NOMO-1 (cell line): ENCODE results near the gene CLIC5.

Experiments
- DNase-seq, 2 experiments: peaks; one replicate each; lab custom pipeline; 2025; ENCODE audit not compliant: unreplicated experiment in 2 of 2; lab: John Stamatoyannopoulos, UW

The CLIC5 gene

DNA sequence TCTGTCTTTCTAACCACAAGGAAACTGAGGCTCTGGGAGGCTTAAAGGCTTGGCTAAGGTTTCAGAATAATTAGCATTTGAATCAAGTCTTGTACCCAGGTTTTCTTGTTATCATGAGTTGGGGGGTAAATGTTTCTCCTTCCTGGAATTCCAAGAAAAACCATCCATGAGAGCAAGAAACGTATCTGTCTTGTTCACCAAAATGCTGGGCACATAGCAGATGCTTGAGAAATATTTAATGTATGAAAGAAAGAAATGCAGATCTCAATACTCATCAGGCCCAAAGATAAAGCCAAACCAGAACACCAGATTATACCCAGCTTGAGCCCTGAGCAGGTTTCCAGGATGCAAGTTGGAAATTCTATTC, 164.6 kb downstream of the CLIC5 start:
- no peak for DNase-seq

DNA sequence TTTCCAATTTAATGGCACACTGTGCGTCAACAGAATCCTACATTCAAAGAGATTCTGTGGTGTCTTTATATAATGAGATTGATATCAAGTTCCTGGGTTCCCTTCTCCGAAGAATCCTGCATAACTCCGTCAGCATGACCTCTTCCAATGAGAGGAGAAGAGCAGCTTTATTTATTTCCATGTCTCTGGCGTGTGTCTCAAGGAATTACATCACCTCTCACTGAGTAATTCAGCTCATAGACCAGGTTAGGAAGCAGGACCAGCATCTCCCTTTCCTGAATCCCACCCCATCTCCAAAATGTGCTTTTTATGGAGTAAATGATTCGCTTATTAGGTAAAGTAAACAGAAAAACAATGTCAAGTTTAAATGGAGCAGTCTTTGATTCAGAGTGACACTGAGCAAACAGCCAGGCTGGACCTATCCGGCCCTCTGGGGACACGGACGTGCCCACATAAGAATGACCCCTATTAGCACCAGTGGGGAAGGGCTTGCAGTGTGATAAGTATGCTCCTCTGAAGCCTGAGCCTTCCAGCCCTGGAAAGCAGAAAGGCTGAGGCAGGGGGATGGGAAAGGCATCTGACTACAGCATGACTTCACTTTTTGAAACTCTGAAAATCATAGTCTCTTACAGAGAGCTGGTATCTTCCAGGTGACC, 165.2 kb downstream of the CLIC5 start:
- DNase-seq, result no peak

DNA sequence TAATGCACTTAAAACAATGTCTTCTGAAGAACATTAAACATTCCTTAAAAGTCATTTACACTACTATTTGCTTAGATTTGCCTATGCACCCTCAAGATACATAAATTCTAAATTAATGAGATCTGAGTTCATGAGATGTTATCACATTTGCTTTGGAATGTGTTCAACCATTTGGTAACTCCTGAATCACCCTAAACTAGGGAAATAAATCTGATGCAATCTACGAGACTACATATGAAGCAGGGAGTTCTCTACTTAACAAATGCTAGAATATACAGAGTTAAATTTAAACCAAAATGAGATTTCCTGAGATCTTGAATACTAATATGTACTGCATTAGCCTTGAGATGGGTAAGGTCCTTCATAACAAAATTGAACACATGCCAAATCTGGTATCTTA, 170.1 kb downstream of the CLIC5 start:
- DNase-seq, result no peak

DNA sequence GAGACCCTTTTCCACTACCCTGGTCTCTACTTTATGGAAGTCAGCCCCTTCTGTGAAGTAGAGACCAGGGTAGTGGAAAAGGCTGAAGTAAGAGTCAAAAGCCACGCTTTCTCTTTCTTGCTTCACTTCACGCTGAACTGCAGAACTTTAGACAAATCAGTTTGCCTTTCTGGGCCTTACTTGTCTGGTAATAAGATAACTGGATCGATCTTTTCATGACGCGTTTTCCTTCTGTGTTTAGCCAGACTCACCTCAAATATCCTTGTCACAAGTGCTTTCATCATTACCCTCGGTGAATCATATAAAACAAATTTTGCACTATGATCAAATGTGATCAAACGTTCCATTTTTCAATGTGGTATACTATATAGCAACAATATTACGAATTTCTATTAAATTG, 170.7 kb downstream of the CLIC5 start:
- DNase-seq, result no peak

DNA sequence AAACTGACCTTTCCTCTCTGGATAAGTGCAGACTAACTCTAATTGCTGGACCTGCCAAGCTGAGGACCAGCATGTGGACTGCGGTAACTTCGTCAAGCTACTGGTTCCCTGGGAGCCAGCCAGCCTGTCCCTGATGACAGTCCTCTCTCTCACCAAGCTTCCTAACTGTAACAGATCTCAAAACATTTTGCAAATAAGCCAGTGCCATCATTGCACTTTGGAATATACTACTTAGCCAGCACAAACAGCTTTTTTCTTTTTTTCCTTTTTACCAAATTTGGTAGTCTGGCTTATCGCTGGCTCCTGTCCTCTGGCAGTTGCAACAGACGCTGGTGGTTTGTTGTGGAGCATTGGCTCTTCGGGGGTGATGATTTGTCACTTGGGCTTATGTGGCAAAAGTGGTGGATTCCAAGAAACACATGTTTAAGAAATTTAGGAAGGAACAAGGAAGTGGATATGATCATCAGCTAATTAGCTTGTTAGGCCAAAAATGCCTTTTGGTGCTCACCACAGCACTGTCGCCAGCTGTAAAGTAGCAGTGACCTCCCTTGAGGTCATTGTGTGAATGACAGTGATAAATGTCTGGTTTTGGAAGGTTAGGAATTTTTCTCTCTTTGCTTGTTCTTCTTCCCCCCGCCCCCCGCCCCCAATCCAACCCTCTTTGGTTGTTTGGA, 171.7 kb downstream of the CLIC5 start:
- no peak for DNase-seq

DNA sequence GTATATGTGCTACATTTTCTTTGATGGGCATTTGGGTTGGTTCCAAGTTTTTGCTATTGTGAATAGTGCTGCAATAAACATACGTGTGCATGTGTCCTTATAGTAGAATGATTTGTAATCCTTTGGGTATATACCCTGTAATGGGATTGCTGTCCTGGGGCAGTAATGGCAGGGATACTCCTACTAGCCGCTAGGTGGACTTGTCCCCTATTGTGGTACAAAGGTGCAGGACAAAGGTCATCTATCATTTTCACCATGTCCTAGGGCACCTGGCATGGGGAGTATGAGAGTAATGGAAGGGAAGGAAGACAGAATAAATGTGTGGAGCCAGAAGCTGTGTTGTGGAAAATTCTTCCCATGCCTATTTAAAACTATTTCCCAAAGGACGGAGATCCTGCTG, 174.6 kb downstream of the CLIC5 start:
- DNase-seq, result no peak

DNA sequence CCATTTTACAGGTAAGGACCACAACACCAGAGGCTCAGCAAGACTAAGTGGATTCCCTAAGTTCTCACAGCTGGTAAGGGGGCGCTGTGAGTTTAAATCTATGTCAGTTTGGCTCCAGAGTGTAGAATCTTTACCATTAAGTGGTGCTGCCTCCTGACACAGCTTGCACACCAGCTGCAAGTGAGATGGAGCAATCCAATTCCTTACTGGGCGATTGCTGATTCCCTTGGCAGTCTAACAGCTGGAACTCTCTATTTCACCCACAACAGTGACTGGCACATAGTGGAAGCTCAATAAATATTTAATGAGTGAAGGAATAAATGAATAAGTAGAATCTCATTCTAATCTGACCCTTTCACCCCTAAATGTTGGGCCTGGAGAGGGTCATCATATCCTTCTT, 176.7 kb downstream of the CLIC5 start:
- DNase-seq, result no peak

DNA sequence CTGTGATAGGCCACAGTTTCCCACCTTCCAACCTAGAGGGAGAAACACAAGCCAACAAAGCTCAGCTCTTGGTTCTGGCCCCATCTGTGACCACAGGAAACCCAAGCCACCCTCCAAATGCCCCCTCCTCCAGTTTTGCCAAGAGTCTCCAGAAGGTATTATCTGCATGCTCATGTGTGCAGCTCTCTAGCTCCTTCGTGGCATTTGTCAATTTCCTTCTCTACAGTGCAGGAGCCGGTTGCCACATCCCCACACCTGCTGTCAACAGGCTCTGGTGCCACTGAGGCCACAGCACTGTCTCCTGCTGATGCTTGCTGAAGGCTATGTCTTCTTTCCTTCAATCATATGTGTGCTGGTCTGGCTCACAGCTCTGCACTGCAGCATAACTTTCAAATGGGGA, 177.2 kb downstream of the CLIC5 start:
- no peak for DNase-seq

DNA sequence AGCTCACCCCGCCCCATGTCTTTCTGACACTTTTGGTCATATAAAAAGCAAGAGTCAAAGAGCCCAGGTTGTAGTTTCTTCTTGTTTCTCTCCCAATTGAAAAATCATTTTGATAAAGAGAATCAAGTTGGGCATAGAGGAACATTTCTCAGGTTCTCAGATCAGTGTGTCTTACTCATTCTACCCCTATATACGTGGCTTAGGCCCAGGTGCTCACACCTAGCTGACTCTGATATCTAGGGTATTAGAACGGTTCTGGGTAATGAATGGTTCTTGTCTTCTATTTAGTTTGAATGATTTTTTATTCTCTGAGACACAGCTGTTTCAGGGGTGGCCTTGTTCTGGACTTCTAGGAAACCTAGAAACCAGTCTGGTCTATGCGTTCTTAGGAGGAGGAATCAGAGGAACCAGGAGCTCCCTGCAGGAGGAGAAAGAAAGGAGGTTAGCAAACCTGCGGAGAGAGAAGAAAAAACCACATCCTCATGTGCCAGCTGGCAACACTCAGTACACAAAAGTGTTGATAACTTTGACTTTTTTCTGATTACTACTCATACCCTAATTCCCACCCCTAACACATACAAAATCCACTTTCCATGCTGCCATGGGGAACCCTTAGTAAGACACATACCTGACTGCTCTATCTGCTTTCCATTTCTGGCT, 178.0 kb downstream of the CLIC5 start:
- no peak for DNase-seq

DNA sequence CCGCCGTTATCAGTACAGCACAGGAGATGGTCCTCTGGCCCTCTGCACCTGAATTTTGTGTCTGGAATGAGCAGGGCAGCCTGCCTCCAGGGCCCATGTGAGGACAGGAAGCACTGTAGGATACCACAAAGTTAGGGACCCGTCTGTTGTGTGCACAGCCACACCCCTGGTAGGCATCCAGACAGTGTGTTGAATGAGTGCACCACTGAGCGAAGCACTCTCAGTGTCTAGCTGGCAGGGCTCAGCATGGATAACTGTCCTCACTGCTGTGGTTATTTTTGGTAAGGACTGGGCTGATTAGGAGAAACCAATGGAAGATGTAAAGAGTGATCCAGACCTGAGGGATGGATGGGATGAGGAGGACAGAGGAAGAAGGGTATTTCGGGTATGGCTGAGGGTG, 178.7 kb downstream of the CLIC5 start:
- DNase-seq, result no peak

DNA sequence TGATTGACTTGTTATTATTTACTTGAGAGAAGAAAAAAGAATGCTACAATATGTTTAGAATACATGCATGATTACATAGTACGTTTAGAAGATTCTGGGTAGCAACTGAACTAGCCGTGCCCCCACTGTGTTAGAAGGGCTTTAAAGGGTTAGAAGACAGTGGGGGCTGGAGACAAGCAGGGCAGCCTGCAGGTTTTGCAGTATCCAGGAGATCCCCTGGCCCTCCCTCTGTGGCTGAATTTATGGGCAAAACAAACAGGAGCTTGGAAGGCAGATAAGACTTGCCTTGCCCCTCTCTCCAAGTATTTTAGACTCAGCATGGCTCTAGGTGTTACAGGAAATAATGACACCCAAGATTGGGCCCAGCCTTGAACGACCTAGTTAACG, 179.2 kb downstream of the CLIC5 start:
- no peak for DNase-seq

DNA sequence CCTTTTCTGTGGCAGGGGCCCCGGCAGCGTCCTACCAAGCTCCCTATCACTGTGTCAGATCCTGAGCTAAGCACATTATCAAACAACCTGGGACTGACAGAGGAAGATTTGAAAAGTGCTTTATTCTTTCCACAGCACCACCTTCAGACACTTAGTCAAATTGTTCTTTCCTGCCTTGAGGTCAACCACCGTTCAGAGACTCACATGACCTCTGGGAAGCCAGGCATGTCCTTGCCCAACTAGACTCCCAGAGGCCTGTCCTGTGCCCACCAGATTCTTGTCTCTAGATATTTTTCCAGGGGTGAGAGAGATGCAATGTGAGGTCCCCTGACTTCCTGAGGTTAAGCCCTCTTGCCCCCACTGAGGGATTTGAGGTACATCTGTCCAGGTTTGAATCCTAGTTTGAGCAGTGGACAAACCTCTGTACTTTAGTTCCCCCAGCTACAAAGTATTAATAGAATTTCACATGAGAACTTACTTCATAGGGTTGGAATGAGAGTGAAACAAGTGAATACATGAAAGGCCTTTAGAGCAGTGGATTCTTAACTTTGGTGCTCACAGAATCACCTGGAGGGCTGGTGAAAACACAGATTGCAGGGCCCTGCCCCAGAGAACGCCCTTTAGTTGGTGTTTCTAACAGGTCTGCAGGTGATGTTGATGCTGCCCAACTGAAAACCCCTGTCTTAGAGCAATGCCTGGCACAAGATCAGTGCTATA, 179.8 kb downstream of the CLIC5 start:
- DNase-seq, result no peak

DNA sequence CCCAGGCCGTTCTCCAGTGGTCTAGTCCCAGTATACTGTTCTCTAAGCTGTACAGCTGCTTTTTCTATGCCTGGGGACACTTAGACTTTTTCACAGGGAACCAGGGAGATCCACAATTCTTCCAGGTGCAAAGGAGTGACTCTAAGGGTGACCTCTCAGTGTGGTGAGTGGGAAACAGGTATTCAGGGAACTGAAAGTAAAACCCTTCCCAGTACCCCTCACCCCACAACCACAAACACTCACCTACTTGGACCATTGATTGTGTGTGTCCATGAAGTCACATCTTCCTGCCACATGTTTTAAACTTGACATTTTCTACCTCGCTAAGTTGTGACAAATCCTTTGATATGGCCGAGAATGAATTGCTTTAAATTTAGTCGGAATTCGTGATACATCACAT, 183.6 kb downstream of the CLIC5 start:
- DNase-seq, result no peak
